Measurements from ENCODE around the gene CERT1.
"Not testable (repeated sequence)": the region's sequence is repeated elsewhere in the genome, so short reads cannot be mapped to it uniquely, and the experiment has no call there.

The CERT1 gene

DNA sequence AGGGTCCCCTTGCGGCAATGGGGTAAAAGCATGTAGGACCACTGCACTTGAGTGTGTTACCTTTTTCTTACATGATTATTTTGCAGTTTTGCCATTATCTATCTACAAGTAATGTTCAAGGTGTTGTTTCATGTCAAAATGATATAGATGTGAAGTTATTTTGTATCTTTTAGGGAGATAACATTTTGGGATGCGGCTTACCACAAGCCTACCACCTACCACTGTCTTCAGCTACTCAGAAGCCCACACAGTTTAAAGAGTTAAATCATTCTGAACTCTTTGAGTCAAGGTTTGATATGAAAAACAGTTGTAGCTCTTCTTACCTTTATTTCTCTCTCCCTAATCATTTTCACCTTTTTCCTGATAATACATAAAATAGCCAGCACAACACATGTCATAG lies 19.8 kb downstream of the CERT1 start:
- TF ChIP-seq, protein P1, sequence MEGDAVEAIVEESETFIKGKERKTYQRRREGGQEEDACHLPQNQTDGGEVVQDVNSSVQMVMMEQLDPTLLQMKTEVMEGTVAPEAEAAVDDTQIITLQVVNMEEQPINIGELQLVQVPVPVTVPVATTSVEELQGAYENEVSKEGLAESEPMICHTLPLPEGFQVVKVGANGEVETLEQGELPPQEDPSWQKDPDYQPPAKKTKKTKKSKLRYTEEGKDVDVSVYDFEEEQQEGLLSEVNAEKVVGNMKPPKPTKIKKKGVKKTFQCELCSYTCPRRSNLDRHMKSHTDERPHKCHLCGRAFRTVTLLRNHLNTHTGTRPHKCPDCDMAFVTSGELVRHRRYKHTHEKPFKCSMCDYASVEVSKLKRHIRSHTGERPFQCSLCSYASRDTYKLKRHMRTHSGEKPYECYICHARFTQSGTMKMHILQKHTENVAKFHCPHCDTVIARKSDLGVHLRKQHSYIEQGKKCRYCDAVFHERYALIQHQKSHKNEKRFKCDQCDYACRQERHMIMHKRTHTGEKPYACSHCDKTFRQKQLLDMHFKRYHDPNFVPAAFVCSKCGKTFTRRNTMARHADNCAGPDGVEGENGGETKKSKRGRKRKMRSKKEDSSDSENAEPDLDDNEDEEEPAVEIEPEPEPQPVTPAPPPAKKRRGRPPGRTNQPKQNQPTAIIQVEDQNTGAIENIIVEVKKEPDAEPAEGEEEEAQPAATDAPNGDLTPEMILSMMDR (conservative IDR thresholded peaks at IDR 0.05; ENCODE audit: low read depth): no peak
- DNase-seq (ENCODE audit: low spot score): no peak
- CTCF ChIA-PET: interaction anchor here (0.5 kb wide), 1 partner anchor 1183 kb away, joined by 4 read pairs; no protein-coding TSS in a partner anchor
- H3K27ac ChIP-seq: no peak overlapping the region
- POLR2A ChIA-PET (ENCODE audit: low non-redundant PET): no interaction called here

DNA sequence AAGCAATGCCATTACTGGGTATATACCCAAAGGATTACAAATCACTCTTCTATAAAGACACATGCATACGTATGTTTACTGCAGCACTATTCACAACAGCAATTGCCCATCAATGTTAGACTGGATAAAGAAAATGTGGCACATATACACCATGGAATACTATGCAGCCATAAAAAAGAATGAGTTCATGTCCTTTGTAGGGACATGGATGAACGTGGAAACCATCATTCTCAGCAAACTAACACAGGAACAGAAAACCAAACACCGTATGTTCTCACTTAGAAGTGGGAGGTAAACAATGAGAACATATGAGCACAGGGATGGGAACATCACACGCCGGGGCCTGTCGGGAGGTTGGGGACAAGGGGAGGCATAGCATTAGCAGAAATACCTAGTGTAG lies 21.6 kb downstream of the CERT1 start:
- POLR2A ChIA-PET (ENCODE audit: low non-redundant PET); H3K27ac ChIP-seq; DNase-seq (ENCODE audit: low spot score); CTCF ChIA-PET: not testable (repeated sequence)

DNA sequence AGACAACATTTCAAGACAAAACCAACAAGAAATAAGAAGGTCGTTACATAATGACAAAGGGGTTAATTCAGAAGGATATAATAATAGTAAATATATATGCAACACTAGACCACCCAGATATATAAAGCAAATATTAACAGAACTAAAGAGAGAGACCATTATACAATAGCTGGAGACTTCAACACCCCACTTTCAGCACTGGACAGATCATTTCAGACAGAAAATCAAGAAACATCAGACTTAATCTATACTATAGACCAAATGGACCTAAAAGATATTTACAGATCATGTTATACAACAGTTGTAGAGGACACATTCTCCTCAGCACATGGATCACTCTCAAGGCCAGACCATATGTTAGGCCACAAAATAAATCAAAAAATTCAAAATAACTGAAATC lies 26.8 kb downstream of the CERT1 start:
- CTCF ChIA-PET: no interaction called here
- TF ChIP-seq, protein P1 (conservative IDR thresholded peaks at IDR 0.05; ENCODE audit: low read depth): no peak
- POLR2A ChIA-PET (ENCODE audit: low non-redundant PET): no interaction called here
- no peak overlapping the region for H3K27ac ChIP-seq
- DNase-seq (ENCODE audit: low spot score): no peak

DNA sequence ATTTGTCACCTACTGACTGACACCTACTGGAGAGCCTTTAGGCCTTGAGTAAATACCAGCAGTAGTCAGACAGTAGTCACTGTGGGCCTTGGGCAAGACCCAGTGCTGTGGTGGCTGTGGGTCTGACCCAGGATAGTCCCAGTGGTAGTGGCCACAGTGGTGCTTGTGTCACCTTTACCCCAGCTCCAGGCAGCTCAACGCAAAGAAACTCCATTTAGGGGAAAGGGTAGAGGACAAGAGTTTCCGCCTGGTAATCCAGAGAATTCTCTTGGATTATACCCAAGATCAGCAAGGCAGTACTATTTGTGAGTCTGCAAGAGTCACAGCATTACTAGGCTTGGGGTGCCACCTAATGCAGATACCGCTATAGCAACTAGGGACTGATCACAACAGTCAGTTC lies 28.9 kb downstream of the CERT1 start:
- DNase-seq (ENCODE audit: low spot score): no peak
- TF ChIP-seq, protein P1 (conservative IDR thresholded peaks at IDR 0.05; ENCODE audit: low read depth): no peak
- H3K27ac ChIP-seq: no peak overlapping the region
- CTCF ChIA-PET: interaction anchor here (0.6 kb wide), 1 partner anchor 14 kb away, joined by 4 read pairs; no protein-coding TSS in a partner anchor
- POLR2A ChIA-PET (ENCODE audit: low non-redundant PET): no interaction called here

DNA sequence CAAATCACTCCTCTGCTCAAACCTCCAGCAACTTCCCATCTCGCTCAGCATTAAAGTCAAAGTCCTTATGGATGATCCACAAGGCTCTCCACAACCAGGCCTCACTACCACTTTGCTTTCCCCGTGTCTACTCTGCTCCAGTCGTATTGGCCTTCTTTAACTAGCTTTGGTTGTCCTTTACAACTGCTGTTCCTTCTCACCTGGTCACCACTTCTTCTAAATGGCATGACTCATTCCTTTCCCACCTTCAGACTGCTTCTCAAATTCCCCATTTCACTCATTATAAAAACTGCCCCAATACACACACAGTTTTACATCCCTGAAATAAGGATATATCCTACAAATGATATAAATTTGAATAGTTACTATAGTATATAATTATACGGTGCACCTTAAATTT lies 30.4 kb downstream of the CERT1 start:
- DNase-seq (ENCODE audit: low spot score): no peak
- ChIA-PET POLR2A (ENCODE audit: low non-redundant PET) (no interaction called here), CTCF (no interaction called here)
- TF ChIP-seq, protein P1 (conservative IDR thresholded peaks at IDR 0.05; ENCODE audit: low read depth): no peak
- no peak overlapping the region for H3K27ac ChIP-seq

DNA sequence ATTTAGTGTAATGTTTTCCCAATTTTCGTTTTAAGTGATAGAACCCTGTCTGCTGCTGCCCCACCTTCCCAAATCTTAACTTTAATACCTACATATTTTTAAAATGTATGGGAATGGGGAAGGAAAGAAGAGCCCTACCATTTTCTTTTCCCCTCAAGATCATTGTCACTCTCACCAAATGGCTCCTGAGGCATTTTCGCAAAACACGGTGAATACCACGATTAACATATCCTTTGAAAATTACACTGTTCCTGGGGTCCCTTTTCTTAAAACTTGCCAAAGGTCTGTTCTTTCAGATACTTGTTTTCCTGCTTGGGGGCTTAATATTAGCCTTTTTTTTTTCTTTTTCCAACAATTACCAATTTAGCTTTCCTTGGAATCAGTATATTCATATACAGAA lies 36.1 kb downstream of the CERT1 start:
- H3K27ac ChIP-seq: no peak overlapping the region
- TF ChIP-seq, protein P1 (conservative IDR thresholded peaks at IDR 0.05; ENCODE audit: low read depth): no peak
- CTCF ChIA-PET: no interaction called here
- no peak for DNase-seq (ENCODE audit: low spot score)
- POLR2A ChIA-PET (ENCODE audit: low non-redundant PET): no interaction called here

DNA sequence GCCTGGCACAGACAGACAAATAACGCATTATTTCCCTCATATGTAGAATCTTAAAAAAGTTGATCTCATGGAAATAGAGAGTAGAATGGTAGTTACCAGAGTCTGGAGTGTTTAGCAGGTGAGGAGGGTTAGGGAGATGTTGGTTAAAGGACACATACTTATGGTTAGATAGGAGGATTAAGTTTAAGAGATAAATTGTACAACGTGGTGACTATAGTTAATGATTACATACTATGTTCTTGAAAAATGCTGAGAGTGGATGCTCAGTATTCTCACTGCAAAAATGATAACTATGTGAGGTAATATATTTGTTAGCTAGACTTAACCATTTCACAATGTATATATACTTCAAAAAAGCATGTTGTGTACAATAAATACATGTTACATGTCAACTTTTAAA lies 38.0 kb downstream of the CERT1 start:
- DNase-seq (ENCODE audit: low spot score): no peak
- POLR2A ChIA-PET (ENCODE audit: low non-redundant PET): no interaction called here
- TF ChIP-seq, protein P1 (conservative IDR thresholded peaks at IDR 0.05; ENCODE audit: low read depth): no peak
- no peak overlapping the region for H3K27ac ChIP-seq
- CTCF ChIA-PET: interaction anchor here (0.7 kb wide), 1 partner anchor 47 kb away, joined by 3 read pairs; no protein-coding TSS in a partner anchor

Data from RWPE1 (cell line).